ENCODE measurements around the gene CLEC18C.
"Not testable (repeated sequence)": the region's sequence is repeated elsewhere in the genome, so short reads cannot be mapped to it uniquely, and the experiment has no call there.

DNA sequence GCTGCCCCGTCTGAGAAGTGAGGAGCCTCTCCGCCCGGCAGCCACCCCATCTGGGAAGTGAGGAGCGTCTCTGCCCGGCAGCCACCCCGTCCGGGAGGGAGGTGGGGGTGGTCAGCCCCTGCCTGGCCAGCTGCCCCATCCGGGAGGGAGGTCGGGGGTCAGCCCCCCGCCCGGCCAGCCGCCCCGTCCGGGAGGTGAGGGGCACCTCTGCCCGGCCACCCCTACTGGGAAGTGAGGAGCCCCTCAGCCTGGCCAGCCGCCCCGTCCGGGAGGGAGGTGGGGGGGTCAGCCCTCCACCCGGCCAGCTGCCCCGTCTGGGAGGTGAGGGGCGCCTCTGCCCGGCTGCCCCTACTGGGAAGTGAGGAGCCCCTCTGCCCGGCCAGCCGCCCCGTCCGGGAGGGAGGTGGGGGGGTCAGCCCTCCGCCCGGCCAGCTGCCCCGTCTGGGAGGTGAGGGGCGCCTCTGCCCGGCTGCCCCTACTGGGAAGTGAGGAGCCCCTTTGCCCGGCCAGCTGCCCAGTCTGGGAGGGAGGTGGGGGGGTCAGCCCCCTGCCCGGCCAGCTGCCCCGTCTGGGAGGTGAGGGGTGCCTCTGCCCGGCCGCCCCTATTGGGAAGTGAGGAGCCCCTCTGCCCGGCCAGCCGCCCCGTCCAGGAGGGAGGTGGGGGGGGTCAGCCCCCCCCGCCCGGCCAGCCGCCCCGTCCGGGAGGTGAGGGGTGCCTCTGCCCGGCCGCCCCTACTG lies 31.2 kb downstream of the CLEC18C start:
- TF ChIP-seq, protein P1, sequence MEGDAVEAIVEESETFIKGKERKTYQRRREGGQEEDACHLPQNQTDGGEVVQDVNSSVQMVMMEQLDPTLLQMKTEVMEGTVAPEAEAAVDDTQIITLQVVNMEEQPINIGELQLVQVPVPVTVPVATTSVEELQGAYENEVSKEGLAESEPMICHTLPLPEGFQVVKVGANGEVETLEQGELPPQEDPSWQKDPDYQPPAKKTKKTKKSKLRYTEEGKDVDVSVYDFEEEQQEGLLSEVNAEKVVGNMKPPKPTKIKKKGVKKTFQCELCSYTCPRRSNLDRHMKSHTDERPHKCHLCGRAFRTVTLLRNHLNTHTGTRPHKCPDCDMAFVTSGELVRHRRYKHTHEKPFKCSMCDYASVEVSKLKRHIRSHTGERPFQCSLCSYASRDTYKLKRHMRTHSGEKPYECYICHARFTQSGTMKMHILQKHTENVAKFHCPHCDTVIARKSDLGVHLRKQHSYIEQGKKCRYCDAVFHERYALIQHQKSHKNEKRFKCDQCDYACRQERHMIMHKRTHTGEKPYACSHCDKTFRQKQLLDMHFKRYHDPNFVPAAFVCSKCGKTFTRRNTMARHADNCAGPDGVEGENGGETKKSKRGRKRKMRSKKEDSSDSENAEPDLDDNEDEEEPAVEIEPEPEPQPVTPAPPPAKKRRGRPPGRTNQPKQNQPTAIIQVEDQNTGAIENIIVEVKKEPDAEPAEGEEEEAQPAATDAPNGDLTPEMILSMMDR (IDR thresholded peaks at IDR 0.05), result not testable (repeated sequence)
- TF ChIP-seq ZFX (IDR thresholded peaks at IDR 0.05; ENCODE audit: borderline replicate concordance), result not testable (repeated sequence)
